Measurements from ENCODE around the gene TRAPPC6A. TPM values are rescaled to one million over a fixed set of nuclear protein-coding genes. Genes with fewer than 3 reads are reported as not detected.

Gene TRAPPC6A
- total and polyA plus RNA-seq, 2 donors (not counting 1 experiment from before 2014, with no cell fraction given): 40.3 to 79.0 TPM

GRCh38 chr19:45206328-45206727, 28.3 kb upstream of the TRAPPC6A start:
- Mint-ChIP-seq H3K4me1 (no peaks in the 10 kb centered on the region), H3K4me3 (no peak overlapping the region), H3K27ac (no peak overlapping the region), H3K27me3 (peaks cover 6% of the 10 kb centered on the region), H3K9me3 (ENCODE audit: insufficient read depth) (no peaks in the 10 kb centered on the region)
- WGBS (ENCODE audit: insufficient coverage): no CpG with 5 or more reads among the region's 3 CpGs
- no peak for ATAC-seq (ENCODE audit: low read depth)
- H3K79me2 ChIP-seq (ENCODE audit: control insufficient read depth, insufficient read depth, low read length): no peaks in the 10 kb centered on the region
- no peak for TF ChIP-seq EZH2 (IDR thresholded peaks at IDR 0.05; ENCODE audit: borderline replicate concordance, insufficient read depth, low read depth, low read length, poor library complexity, severe bottlenecking)
- no peak for DNase-seq
- H3K9me3 ChIP-seq (ENCODE audit: control extremely low read depth in 1 of 3, control insufficient read depth in 2 of 3, insufficient read depth in 1 of 3, low read length in 2 of 3): peaks cover 0 to 18% (median 0%) of the 10 kb centered on the region in 3 donors
- ChIA-PET POLR2A (no interaction called here), CTCF (no interaction called here)
- no peak overlapping the region for H3K4me2 ChIP-seq (replicated peaks; ENCODE audit: low read depth, low read length, poor library complexity, severe bottlenecking)
- H3K27ac ChIP-seq (ENCODE audit: low read length in 2 of 2): no peak overlapping the region
- peaks cover 0 to 4% (median under 1%) of the 10 kb centered on the region in 4 experiments for H3K27me3 ChIP-seq (replicated peaks in 1 of 4; ENCODE audit: control extremely low read depth in 1 of 4, control insufficient read depth in 3 of 4, insufficient read depth in 4 of 4, low read length in 3 of 4)
- no peak overlapping the region for H3K9ac ChIP-seq (ENCODE audit: low read length)
- intact Hi-C loops (cut with micrococcal nuclease): loop anchor here (10.0 kb wide), 1 partner anchor 382 kb away; no protein-coding TSS in a partner anchor
- H3K36me3 ChIP-seq (replicated peaks in 1 of 2; ENCODE audit: control extremely low read depth in 1 of 2, control insufficient read depth in 1 of 2, extremely low read depth in 1 of 2, insufficient read depth in 2 of 2, low read length in 1 of 2): no peaks in the 10 kb centered on the region
- H3K4me1 ChIP-seq (ENCODE audit: control insufficient read depth in 2 of 2, insufficient read depth in 2 of 2, low read length in 2 of 2): no peaks in the 10 kb centered on the region
- H2AFZ ChIP-seq (ENCODE audit: insufficient read depth, low read depth, low read length, poor library complexity, severe bottlenecking): no peak overlapping the region
- no peak overlapping the region for H3K4me3 ChIP-seq (ENCODE audit: control extremely low read depth in 1 of 5, extremely low read depth in 1 of 5, insufficient read depth in 1 of 5, low read depth in 2 of 5, low read length in 4 of 5)
- no peaks in the 10 kb centered on the region for H4K20me1 ChIP-seq (ENCODE audit: control insufficient read depth, insufficient read depth, low read length, poor library complexity, severe bottlenecking)

GRCh38 chr19:45205810-45206209, 27.8 kb upstream of the TRAPPC6A start:
- 96% methylated on average over 4 of the region's 12 CpGs for WGBS (ENCODE audit: insufficient coverage)
- no peak overlapping the region for H3K4me3 Mint-ChIP-seq
- no peaks in the 10 kb centered on the region for H3K79me2 ChIP-seq (ENCODE audit: control insufficient read depth, insufficient read depth, low read length)
- no peaks in the 10 kb centered on the region for H4K20me1 ChIP-seq (ENCODE audit: control insufficient read depth, insufficient read depth, low read length, poor library complexity, severe bottlenecking)
- peaks cover 0 to 2% (median 0%) of the 10 kb centered on the region in 4 experiments for H3K27me3 ChIP-seq (replicated peaks in 1 of 4; ENCODE audit: control extremely low read depth in 1 of 4, control insufficient read depth in 3 of 4, insufficient read depth in 4 of 4, low read length in 3 of 4)
- no peak overlapping the region for H3K4me3 ChIP-seq (ENCODE audit: control extremely low read depth in 1 of 5, extremely low read depth in 1 of 5, insufficient read depth in 1 of 5, low read depth in 2 of 5, low read length in 4 of 5)
- no peak for ATAC-seq (ENCODE audit: low read depth)
- intact Hi-C loops (cut with micrococcal nuclease): loop anchor here (10.0 kb wide), 1 partner anchor 381 kb away; no protein-coding TSS in a partner anchor
- DNase-seq: no peak
- H2AFZ ChIP-seq (ENCODE audit: insufficient read depth, low read depth, low read length, poor library complexity, severe bottlenecking): no peak overlapping the region
- POLR2A ChIA-PET: no interaction called here
- no peaks in the 10 kb centered on the region for H3K4me1 Mint-ChIP-seq
- no peak for TF ChIP-seq CTCF (IDR thresholded peaks at IDR 0.05)
- TF ChIP-seq EZH2 (IDR thresholded peaks at IDR 0.05; ENCODE audit: borderline replicate concordance, insufficient read depth, low read depth, low read length, poor library complexity, severe bottlenecking): no peak
- peaks cover 0 to 21% (median 0%) of the 10 kb centered on the region in 3 donors for H3K9me3 ChIP-seq (ENCODE audit: control extremely low read depth in 1 of 3, control insufficient read depth in 2 of 3, insufficient read depth in 1 of 3, low read length in 2 of 3)
- no peak overlapping the region for H3K9ac ChIP-seq (ENCODE audit: low read length)
- no peak overlapping the region for H3K4me2 ChIP-seq (replicated peaks; ENCODE audit: low read depth, low read length, poor library complexity, severe bottlenecking)
- peaks cover 6% of the 10 kb centered on the region for H3K27me3 Mint-ChIP-seq
- H3K27ac ChIP-seq (ENCODE audit: low read length in 2 of 2): no peak overlapping the region
- H3K9me3 Mint-ChIP-seq (ENCODE audit: insufficient read depth): no peaks in the 10 kb centered on the region
- CTCF ChIA-PET: no interaction called here
- no peak overlapping the region for H3K27ac Mint-ChIP-seq
- no peaks in the 10 kb centered on the region for H3K36me3 ChIP-seq (replicated peaks in 1 of 2; ENCODE audit: control extremely low read depth in 1 of 2, control insufficient read depth in 1 of 2, extremely low read depth in 1 of 2, insufficient read depth in 2 of 2, low read length in 1 of 2)
- no peaks in the 10 kb centered on the region for H3K4me1 ChIP-seq (ENCODE audit: control insufficient read depth in 2 of 2, insufficient read depth in 2 of 2, low read length in 2 of 2)
